Panc1 (cell line): ENCODE measurements around the gene LRRC36. TPM values are rescaled to one million over a fixed set of nuclear protein-coding genes. Genes with fewer than 3 reads are reported as not detected.

ENCODE experiments used
- ATAC-seq: fragments of 200-7000 bp; cut with Tn5 transposase; 2 replicates; pipeline ENCODE4 v1.9.1; 2020; ENCODE audit warnings: mild to moderate bottlenecking, moderate library complexity
- BruUV-seq: library from RNA; stranded (reverse); fragments of 400-500 nt; replicated peaks from 2 replicates; lab custom pipeline; 2021; lab: Mats Ljungman, UMichigan
- CTCF ChIA-PET: fragments of 300-600 bp; sonication (Branson Sonifier 250); formaldehyde crosslinking; loops from one replicate; lab custom pipeline; 2022; ENCODE audit warnings: antibody characterized with exemption; lab: Charles Lee
- POLR2A ChIA-PET: fragments of 300-600 bp; sonication (Branson Sonifier 250); formaldehyde crosslinking; loops from one replicate; lab custom pipeline; 2022; ENCODE audit warnings: antibody characterized with exemption; lab: Charles Lee
- DNase-seq: peaks from one replicate; pipeline ENCODE4 v3.0.0-alpha.2; 2010; ENCODE audit warnings: low read depth, low spot score
- H3K27ac ChIP-seq: 2 replicates; pipeline ENCODE4 v1.5.1; 2011; ENCODE audit warnings: mild to moderate bottlenecking, low read length, inconsistent platforms
- H3K27me3 ChIP-seq: fragments of 200-500 bp; sonication (Bioruptor generic); 2 replicates; pipeline ENCODE4 v1.6.0; 2014; ENCODE audit warnings: low read length, inconsistent platforms; ENCODE audit not compliant: control insufficient read depth, insufficient read depth
- H3K36me3 ChIP-seq: fragments of 200-500 bp; sonication (Bioruptor generic); 2 replicates; pipeline ENCODE4 v1.5.1; 2014; ENCODE audit warnings: inconsistent platforms, mild to moderate bottlenecking, low read length, moderate library complexity; ENCODE audit not compliant: control insufficient read depth, insufficient read depth
- H3K4me1 ChIP-seq: 2 replicates; pipeline ENCODE4 v1.5.1; 2011; ENCODE audit warnings: inconsistent platforms, mild to moderate bottlenecking, low read length, moderate library complexity; ENCODE audit not compliant: control insufficient read depth, insufficient read depth
- H3K4me3 ChIP-seq, 2 experiments: 2 replicates each; pipeline ENCODE4 v1.5.1; 2011 to 2012; ENCODE audit warnings: low read depth in 2 of 2, low read length in 2 of 2, mild to moderate bottlenecking in 2 of 2, inconsistent platforms in 1 of 2, moderate library complexity in 1 of 2
- H3K9me3 ChIP-seq: fragments of 200-500 bp; sonication (Bioruptor generic); 2 replicates; pipeline ENCODE4 v1.5.1; 2014; ENCODE audit warnings: low read depth, mild to moderate bottlenecking, inconsistent platforms, low read length, moderate library complexity; ENCODE audit not compliant: control insufficient read depth, insufficient read depth
- CTCF ChIP-seq: fragments of 450-650 bp; IDR thresholded peaks from 2 replicates; pipeline ENCODE4 v1.5.1; 2017; ENCODE audit warnings: mild to moderate bottlenecking
- POLR2AphosphoS5 ChIP-seq: IDR thresholded peaks from 2 replicates; pipeline ENCODE4 v1.6.1; 2012; ENCODE audit warnings: mild to moderate bottlenecking, low read depth, low read length, moderate library complexity
- REST ChIP-seq, 2 experiments: IDR thresholded peaks; 2 replicates each; pipeline ENCODE4 v1.6.1; 2011 to 2012; ENCODE audit warnings: low read depth in 2 of 2, control low read depth in 1 of 2, low read length in 1 of 2, mild to moderate bottlenecking in 1 of 2, moderate library complexity in 1 of 2; ENCODE audit not compliant: insufficient read depth in 1 of 2
- SIN3A ChIP-seq: IDR thresholded peaks from 2 replicates; pipeline ENCODE4 v1.6.1; 2012; ENCODE audit warnings: low read depth, mild to moderate bottlenecking, low read length, moderate library complexity, borderline replicate concordance; ENCODE audit not compliant: insufficient read depth
- TCF7L2 ChIP-seq: IDR thresholded peaks from 2 replicates; pipeline ENCODE4 v1.6.1; 2011; ENCODE audit warnings: mild to moderate bottlenecking, low read depth, low read length, inconsistent platforms
- in situ Hi-C: cut with HindIII; loops from 2 replicates; pipeline ENCODE4 v1.10.0; 2016; ENCODE audit warnings: low sequenced_read_pairs, low pct_unique_long_range_greater_than_20kb
- intact Hi-C: fragments of 100-400 bp; cut with micrococcal nuclease; formaldehyde crosslinking; loops from one replicate; pipeline ENCODE4 v1.10.0; 2022; ENCODE audit not compliant: unreplicated experiment
- total RNA-seq: library from RNA; stranded (reverse); gene quantifications from one replicate; pipeline ENCODE4 v1.2.1, GENCODE V29; 2021; ENCODE audit not compliant: unreplicated experiment

The LRRC36 gene
- total RNA-seq, 1 experiment from 2014 or later, result 0.54 TPM

GRCh38 chr16:67333315-67333714, 6.7 kb downstream of the LRRC36 start:
- Histone ChIP-seq H3K4me1 (no peaks in the 10 kb centered on the region), H3K27me3 (no peaks in the 10 kb centered on the region), H3K9me3 (no peaks in the 10 kb centered on the region), H3K27ac (no peak overlapping the region), H3K36me3 (no peaks in the 10 kb centered on the region), H3K4me3 (no peak overlapping the region)
- intact Hi-C loops, result no loop called here
- TF ChIP-seq REST (IDR thresholded peaks at IDR 0.05; ENCODE audit: insufficient read depth in 1 of 2, low read depth in 2 of 2, low read length in 1 of 2) (no peak), CTCF (no peak), SIN3A (no peak), POLR2AphosphoS5 (no peak), TCF7L2 (no peak)
- ATAC-seq, result no peak
- in situ Hi-C loops, result no loop called here
- no peak for DNase-seq
- BruUV-seq, result no TSS peak
- POLR2A ChIA-PET, result no interaction called here
- CTCF ChIA-PET, result no interaction called here

- TF ChIP-seq SIN3A (no peak), REST (IDR thresholded peaks at IDR 0.05; ENCODE audit: insufficient read depth in 1 of 2, low read depth in 2 of 2, low read length in 1 of 2) (no peak), TCF7L2 (no peak), CTCF (no peak), POLR2AphosphoS5 (no peak)
- BruUV-seq, result no TSS peak
- Histone ChIP-seq H3K4me3 (no peak overlapping the region), H3K36me3 (no peaks in the 10 kb centered on the region), H3K9me3 (no peaks in the 10 kb centered on the region), H3K27me3 (no peaks in the 10 kb centered on the region), H3K4me1 (no peaks in the 10 kb centered on the region), H3K27ac (no peak overlapping the region)
- ChIA-PET POLR2A (no interaction called here), CTCF (no interaction called here)
- no peak for ATAC-seq
- no peak for DNase-seq
- in situ Hi-C loops (no loop called here), intact Hi-C loops (no loop called here)
These were observed 9.5 kb downstream of the LRRC36 start for GRCh38 chr16:67336116-67336515.
